HG03354 (cell line): ENCODE results near the gene DEDD2.
A peak's percentile ranks its signal among the peaks of the same experiment; 100 is the strongest.

Experiments
- ATAC-seq: cut with Tn5 transposase; IDR thresholded peaks from one replicate; pipeline ENCODE4 v1.9.1; 2021; ENCODE audit warnings: mild to moderate bottlenecking; ENCODE audit not compliant: unreplicated experiment, poor library complexity, severe bottlenecking

DEDD2 gene

GRCh38 chr19:42201489-42202289 is 15.8 kb downstream of the DEDD2 start:
- no peak for ATAC-seq

DNA sequence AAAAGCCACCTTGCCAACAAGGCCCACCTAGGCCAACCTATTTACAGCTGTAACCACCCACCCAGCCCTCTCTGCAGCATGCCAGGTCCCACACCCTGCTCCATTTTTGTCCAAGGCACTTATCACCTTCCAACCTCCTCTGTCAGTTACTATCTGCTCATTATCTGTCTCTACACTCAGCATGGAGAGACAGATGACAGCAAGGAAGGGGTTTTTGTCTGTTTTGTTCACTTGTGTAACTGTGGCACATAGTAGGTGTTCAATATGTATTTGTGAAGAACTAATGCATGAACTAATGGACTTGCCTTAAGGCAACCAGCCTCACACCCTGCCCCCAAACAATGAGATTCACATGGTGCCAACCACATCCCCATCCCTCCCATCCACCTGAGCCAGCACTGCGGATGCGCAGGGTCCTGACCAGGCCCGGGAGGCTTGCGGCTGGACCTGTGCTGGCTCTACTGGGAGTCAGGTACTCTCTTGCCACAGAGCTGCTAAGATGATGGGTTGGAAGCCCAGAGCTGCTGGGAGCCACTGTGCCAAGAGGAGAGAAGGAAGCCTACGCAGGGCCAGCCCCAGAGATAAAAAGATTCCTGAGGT is 17.3 kb downstream of the DEDD2 start:
- ATAC-seq, result no peak

- ATAC-seq, result peak; percentile 40
Observed at GRCh38 chr19:42199440-42200115, 17.9 kb downstream of the DEDD2 start.

DNA sequence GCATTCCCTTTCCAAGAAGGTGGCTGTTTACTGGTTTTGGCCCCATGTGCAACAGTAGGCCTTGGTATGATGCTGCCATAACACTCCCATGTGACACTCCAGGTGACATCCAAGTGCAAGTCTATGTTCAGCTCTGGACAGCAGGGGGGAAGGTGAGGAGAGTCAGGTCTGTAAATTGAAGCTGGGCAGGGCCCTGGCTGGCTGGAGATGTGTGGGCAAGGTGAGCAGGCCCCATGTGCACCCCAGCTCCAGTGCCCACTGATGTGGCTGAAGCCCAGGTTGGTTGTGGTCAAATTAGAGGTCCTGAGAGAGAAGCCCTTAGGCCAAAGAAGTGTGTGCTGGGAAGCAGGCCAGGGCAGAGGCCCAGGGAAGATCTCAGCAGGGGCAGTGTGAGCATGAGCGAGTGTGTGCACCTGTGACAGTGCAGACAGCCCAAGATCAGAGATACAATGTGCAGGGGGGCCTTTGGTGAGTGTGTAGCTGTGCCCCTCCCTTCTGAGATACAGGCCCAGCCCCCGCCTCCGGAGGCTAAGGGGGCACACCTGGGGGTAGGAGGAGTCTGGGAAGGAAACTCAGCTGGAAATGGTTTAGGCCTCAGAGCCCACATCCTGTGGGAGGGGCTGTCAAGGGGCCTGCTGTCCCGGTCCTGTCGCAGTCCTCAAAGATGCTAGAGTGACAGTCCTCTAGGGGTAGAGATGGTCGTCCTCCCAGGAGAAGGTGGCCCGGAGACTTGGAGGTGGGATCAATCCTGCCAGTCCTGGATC is 18.6 kb downstream of the DEDD2 start:
- peak; percentile 51 for ATAC-seq

DNA sequence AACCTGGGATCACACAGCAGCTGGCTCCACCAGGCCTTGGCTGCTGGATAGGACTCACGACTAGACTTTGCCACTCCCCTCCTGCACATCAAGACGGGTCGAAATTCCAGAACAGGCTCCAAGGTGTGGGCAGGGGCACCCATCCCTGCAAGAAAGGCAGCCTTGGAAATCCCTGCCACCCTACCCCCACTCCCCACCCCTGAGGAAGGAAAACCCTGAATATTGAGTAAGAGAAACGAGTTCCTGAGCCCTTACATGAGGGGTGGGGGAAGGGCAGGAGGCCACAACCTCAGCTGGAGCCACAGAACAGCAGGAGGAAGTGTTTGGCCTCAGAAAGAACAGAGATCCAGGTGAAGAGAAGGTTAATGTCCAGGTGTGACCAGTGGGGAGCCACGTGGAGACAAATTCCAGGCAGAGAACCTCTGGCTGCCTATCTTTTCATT is 20.1 kb downstream of the DEDD2 start:
- no peak for ATAC-seq

DNA sequence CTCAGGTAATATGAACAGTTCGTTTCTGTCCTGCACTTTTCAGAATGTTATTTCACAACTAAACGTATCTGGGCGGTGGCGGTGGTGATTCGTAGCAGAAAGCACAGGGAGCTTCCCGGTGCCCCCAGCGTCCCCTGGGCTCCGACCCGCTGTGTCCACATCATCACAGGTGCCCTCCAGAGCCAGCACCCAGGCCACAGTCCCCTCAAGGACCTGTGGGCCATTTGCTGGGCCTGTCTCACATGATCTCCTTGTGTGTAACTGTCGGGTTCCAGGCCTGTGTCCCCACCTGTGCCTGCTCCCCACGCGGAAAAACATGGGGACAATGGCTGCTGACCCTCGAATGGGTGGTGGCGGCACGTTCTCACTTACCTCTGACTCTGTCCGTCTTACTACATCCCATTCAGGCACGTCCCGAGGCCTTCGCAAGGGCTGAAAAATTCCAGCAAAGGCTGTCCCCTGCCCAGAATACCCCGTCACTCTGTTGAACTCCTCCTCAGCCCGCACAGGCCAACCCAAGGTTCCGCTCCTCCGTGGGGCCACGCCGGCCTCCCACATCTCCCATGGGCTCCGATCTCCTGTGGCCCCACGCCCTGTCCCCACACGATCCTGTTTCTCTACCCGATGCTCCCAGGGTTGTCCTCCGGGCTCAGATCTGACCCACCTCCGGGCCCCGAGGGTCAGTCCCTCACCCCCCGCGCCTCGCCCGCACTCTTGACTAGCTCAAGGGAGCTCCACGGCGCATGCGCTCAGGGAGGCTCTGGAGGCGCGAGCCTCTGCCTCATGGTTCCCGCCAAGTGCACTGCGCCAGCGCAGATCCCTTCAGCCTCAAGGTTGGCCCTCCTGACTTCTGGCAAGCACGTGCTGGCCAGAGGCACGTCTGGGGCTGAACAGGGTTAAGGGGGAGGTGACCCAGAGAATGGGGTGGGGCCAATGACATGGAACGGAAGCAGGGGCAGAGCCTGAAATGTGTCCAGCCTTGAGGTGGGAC is 21.2 kb downstream of the DEDD2 start:
- ATAC-seq, result no peak

GRCh38 chr19:42193706-42194105 is 23.8 kb downstream of the DEDD2 start:
- ATAC-seq, result no peak

DNA sequence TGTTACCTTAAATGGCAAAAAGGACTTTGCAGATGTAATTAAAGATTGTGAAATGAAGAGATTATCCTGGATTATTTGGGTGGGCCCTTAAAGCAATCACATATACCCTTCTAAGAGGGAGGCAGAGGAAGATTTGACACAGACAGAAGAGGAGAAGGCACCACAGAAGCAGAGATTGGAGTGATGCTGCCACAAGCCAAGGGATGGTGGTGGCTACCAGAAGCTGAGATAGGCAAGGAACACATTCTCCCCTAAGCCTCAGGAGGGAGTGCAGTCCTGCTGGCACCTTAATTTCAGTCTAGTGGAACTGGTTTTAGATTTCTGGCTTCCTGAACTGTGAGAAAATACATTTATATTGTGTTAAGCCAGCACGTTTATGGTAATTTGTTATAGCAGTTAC is 24.2 kb downstream of the DEDD2 start:
- ATAC-seq, result no peak

DNA sequence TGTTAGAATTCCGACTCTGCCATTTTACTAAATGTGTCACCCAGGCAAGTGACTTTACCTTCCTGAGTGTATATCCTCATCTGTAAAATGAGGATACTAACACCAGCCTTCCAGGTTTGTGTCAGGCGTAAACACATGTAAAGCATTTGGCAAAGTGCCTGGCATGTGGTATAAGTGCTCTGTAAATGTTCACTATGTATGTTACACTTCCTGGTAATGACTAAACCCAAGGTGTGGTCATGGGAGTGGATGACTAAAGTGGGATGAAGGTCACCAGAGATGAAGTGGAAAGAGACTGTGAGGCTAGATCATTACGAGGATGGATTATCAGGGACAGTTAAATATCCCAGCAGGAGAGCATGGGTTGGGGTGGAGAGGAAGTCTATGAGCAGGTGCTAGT is 25.6 kb downstream of the DEDD2 start:
- no peak for ATAC-seq

DNA sequence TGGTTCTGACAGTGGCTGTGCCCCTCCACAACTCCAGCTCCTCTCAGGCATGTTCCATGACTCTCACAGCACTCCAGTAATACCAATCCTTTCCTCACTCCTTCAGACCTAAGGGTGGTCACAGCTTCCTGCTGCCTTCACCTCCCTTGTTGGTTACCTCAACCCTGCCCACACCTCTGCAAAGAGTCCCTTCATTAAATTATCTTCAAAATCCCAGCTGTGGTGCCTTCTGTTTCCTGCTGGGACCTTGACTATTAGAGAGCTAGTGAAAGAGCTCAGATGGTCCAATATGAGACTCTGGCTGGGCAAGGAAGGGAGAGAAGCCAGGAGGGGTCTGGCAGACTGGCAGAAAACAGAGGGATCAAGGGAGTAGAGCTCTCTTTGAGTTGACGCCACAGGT is 26.1 kb downstream of the DEDD2 start:
- no peak for ATAC-seq

DNA sequence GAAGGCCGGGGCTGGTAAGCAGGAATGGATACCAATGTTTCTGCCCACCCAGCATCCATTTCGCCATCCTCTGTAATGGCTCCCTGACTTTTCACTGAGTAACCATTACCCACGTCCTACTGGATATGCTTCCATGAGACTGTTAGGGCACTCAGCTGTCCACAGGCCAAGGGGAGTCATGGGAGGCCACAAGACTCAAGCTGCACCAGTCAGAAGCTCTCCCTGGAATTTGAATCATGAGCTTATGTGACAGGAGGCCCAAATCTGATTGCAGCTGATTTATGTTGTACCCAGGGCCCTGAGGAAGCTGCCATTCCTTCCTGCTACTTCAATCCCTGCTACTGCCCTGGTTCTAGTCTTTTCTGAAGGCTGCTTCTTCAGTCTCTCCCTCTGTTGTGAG is 28.3 kb downstream of the DEDD2 start:
- ATAC-seq, result no peak

DNA sequence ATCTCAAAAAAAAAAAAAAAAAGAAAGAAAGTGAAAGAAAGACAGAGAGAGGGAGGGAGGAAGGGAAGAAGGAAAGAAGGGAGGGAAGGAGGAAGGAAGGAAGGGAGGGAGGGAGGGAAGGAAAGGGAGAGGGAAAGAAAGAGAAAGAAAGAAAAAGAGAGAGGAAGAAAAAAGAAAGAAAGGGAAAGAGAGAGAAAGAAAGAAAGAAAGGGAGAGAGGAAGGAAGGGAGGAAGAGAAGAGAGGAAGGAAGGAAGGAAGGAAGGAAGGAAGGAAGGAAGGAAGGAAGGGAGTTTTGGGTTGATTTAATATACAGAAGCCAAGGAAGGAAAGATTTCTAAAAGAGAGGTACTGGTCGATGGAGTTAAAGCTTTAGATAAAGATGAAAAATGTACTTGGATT is 28.8 kb downstream of the DEDD2 start:
- no peak for ATAC-seq

DNA sequence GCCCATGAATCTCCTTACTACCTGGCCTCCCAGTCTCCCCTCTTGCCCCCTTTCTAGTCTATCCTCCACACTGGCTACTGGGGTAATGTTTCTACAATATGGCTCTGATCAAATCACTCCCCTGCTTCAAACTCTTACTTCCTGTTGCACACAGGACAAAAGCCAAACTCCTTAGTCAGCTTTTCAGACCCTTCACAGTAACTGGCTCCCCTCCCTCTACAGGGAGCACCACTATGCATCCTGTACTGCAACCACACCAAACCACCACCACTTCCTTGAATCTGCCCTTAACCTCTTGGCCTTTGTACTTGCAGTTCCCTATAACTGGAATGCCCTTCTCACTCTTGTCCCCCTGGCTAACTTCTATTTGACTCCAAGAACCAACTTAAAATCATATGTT is 32.2 kb downstream of the DEDD2 start:
- ATAC-seq, result no peak

- ATAC-seq, result no peak
Observed at GRCh38 chr19:42184401-42184861, 33.0 kb downstream of the DEDD2 start.

- ATAC-seq, result no peak
Observed at GRCh38 chr19:42178791-42179674, 38.4 kb downstream of the DEDD2 start.

- ATAC-seq, result no peak
Observed at GRCh38 chr19:42177686-42178019, 39.8 kb downstream of the DEDD2 start.

GRCh38 chr19:42176990-42177685 is 40.3 kb downstream of the DEDD2 start:
- peak; percentile 55 for ATAC-seq

DNA sequence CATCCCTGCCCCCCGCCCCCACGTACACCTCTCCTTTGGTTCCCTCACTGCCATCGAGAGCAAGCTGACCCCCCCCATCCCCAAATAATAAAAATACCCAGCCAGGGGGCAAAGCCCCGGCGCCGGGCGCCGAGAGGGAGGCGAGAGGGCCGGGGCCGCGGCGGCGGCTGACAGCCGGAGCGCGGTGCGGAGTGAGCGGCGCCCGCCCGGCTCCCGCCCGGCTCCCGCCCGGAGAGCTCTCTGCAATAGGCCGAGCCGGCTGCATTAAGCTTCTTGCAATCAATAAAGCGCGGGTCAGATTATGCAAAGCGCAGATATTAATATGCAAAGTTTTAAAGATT is 40.9 kb downstream of the DEDD2 start:
- no peak for ATAC-seq
